Urothelium cell line (cell line): ENCODE data around the gene EEF1AKMT2.

Experiments used
- DNase-seq: peaks from one replicate; pipeline ENCODE4 v3.0.0; 2011; ENCODE audit warnings: low spot score, mixed read lengths
- FAIRE-seq: peaks from 2 replicates; lab custom pipeline; 2011; peaks lifted over from hg19 to GRCh38; lab: Jason Lieb, UNC

EEF1AKMT2 gene

DNA sequence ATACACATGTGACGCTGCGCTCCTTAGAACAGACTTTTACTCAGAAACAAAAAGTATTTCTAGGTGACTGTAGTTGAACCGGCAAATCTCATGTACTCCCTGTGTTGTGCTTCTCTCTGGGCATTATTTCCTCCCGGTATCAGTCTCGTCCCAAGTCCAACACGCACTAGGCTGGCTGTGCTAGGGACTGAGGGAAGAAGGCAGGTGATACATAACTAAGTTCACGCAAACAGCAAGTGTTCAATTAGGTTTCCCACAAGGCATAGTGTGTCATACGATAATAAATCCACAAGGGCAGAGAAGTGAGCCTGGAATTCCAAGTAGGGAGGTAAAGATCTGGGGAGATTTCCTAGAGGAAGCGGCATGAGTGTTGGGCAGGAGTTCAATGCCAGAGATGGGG lies 67.9 kb downstream of the EEF1AKMT2 start:
- DNase-seq (no peak), FAIRE-seq (no peak)

DNA sequence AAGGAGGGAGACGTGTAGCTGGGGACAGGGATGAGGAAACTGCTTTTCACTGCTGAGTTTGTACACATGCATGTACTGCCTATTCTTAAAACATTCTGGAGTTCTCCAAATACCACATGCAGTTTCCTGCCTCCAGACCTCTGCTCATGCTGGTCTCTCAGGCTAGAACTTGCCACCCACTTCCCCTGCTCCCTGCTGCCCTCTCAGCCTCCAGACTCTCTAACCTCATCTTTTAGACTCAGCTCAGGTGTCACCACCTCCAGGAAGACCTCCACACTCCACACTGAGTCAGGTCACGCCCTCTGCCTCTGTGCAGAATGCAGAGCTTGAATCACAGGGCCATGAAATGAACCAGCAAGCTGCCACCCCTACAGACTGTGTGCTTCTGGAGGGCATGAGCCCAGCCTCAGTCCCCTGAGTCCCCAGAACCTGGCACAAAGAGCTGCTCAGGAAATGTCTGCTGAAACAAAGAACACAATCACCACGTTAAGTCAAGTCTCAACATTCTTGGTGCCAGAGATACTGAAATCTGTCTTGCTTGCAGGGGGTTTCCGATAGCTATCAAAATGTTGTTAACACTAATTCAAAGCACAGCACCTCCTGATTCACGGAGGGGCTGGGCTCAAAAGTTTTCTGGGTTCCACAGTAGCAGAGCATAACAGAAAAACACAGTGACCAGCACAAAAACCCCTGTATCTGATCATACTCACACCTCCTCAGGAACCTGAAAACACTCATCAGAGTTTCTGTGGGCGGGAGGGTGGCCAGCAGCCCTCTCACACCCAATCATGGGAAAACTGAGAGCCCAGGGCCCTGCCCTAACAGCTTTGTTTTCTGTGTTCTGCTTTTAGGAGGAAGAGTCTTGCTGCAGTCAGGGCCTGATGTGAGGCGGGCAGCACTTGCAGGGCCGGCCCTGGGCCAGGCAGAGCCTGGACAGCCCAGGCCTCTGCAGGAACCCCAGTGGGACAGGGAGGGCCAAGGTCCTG lies 68.6 kb downstream of the EEF1AKMT2 start:
- no peak for FAIRE-seq
- DNase-seq = no peak

DNA sequence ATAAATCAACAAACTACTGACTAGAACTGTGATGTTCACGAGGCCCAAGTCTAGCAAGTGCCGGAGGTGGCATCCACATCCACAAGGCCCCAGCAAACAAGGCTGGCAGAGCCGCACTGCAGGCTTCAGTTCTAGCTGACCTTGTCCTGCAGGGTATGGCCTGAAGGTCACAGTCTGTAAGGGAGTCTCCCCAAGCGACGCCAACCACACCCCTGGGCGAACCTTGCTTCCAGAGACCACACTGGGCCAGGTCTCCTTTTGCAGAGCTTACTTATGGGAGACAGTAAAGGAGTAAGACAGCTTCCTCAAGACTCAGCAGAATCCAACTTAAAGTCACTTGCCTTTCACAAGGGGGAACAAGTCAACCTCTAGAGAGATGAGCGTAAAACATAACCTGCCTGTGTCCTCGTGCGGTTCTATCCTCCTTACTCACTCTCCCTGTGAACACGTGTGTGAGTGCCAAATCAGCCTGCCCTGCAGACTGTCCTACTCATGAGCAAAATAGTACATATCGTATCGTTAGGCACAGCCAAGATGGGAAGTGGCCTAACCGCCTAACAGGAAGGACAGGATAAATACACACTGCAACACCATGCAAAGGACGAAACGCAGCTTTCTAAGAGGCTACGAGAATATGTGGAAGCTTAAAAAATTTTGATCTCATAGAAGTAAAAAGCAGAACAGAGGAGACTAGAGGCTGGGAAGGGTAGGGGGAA lies 70.2 kb downstream of the EEF1AKMT2 start:
- no peak for DNase-seq
- FAIRE-seq = peak; percentile 20

DNA sequence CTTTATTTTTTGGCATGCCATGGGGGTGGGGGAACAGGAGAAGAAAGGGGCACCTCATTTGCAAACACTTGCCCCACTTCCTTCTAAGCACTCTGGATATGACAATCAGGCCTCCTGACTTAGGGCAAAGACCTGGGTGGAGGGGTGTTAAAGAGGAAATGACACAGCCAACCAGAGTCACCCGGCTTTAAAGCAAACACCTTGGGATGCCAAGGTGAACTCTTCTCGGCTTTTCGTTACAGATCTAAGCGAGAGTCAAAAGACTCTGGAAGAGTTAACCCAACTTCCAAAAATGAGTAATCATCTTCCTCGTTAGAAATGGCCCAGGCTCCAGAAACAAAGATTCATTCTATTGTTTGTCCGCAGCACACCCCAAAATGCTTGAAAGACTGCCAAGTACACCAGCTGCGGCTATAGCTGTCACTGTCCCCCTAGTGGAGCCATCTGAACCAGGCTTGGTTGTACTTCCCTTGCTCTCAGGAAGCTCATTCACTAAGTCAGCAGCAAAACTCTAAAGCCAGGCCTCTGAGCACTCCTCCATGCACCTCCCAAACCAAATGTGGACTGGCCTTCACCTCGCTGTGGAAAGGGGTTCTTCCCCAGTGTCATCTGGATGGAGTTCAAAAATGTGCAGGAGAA lies 72.4 kb downstream of the EEF1AKMT2 start:
- peak; percentile 74 for DNase-seq
- FAIRE-seq = no peak

DNA sequence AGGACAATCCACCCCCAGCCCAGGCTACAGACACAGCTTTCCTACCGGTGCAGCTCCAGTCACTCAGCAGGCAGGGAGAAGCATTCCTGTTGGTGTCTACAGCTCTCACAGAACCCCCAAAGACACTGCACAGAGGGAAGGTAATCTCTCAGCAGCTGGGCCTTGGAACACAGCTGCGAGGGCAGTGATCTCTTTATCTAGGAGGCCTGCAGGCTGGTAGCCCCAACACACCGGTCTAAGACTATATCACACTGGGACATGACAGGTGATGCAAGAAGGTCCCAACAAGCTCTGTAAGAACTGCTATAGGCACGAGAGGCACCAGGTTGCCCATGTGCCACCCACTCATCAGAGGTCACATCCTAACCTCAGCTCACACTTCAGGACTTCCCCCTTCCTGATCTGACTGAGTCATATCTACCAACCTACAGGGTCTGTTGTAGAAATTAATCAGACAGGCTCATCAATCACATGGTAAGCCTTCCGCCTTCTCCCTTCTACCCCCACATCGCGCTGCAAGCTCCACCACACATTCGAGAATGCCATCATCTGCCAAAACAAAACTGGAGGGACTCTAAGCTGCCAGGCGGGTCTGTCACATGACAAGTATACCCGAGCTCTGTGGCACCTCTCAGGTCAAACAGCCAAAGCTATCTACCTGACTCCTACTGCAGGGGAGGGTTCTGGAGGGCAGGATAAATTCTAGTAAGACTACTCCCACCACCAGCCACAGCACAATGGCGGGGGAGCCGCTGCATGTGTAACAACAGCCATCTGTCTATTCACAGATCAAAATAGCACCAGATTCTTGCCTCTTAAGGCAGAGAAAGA lies 73.6 kb downstream of the EEF1AKMT2 start:
- FAIRE-seq (no peak), DNase-seq (no peak)

DNA sequence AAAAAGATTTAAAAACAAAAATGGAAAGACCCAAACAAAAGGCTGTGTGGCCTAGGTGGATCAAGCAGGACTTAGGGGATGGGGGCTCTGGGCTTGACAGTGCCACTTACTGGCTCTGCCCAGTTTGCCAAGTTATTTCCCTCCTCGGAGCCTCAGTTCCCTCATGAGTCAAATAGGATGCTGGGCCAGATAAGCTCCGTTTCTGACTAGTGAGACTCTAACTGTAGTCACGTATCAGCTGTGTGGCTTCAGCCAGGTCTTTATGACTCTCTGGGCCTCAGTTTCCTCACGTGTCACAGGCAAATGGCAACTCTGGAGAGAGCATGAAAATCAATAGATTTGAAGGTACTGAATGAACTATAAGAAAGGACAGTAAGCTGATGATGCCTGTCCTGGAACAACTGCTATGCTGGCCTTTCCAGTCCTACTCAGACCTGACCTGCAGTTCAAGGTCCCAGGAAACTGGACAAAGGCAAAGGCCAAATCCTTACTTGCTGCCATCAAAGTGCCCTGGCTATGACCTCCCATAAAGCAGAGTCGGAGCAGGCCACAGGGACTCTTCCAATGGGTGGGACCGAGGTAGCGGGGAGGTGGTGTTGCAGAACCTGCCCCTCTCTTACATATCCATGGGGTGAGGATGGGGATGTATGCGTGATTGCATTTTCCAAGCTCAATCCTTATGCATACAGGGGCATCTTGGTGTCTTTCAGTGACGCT lies 74.5 kb downstream of the EEF1AKMT2 start:
- FAIRE-seq (no peak), DNase-seq (no peak)

DNA sequence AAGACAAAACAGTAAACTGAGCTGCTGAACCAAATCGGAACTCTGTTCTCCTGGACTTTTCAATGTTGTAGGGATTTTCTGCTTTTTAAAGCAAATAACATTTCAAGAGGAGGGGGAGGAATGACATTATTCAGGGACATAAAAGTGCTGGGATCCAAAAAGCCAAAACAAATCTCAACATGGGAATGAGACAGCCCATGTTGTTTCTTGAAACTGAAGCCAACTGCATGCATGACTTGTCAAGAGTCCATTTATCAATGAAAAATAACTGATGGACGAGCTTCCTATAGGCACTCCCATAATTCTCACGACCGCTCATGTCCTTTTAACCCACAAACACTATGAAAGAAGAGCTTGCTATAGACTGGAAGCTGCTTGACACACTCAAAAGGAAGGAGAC lies 75.3 kb downstream of the EEF1AKMT2 start:
- no peak for FAIRE-seq

DNA sequence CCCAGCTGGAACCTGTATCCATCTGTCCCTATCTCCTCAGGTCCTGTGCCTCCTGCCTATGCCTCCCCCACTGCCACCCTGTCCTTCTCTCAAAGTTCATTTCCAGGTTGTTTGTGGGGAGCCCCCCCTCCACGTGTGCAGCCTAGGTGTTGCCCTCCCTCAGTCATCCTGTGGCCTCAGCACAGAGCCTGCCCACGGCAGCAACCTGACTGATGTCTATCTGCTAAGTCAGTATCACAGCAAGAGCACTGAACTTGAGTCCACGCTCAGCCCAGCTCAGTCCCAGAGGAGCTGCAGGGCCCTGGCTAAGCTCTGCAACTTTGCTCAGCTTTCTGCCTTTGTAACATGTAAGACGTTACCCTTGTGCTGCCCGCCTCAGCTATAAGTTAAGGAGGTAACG lies 76.2 kb downstream of the EEF1AKMT2 start:
- no peak for FAIRE-seq
- DNase-seq = no peak

More for the DNA sequence above, 75.3 kb downstream of the EEF1AKMT2 start:
- no peak for DNase-seq

DNA sequence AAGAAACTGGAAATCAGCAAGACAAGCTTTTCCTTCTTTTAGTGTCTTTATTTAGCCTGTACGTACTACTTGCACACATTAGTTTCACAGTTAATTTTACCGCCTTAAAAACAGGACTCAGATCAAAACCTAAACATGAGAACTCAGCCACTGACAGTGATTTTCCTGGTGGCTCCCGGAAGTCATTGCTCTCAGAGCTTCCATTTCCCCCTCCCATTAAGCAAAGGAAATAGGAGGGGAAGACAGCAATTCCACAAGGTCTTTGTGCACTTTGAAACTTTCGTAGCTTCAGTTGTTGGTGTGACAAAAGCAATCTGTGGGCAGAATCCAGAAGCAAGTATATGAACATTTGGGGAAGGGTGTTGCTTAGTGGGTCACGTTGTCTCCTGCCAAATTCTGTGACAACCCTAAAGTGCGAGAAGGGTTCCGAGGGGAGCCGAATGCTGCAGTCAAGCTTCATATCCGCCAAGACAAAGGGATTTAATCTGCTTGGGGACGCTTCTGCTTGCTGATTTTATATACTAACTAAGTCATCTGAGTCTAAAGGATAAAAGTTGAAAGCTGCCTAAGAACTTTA lies 77.9 kb downstream of the EEF1AKMT2 start:
- FAIRE-seq = no peak
- DNase-seq = no peak

DNA sequence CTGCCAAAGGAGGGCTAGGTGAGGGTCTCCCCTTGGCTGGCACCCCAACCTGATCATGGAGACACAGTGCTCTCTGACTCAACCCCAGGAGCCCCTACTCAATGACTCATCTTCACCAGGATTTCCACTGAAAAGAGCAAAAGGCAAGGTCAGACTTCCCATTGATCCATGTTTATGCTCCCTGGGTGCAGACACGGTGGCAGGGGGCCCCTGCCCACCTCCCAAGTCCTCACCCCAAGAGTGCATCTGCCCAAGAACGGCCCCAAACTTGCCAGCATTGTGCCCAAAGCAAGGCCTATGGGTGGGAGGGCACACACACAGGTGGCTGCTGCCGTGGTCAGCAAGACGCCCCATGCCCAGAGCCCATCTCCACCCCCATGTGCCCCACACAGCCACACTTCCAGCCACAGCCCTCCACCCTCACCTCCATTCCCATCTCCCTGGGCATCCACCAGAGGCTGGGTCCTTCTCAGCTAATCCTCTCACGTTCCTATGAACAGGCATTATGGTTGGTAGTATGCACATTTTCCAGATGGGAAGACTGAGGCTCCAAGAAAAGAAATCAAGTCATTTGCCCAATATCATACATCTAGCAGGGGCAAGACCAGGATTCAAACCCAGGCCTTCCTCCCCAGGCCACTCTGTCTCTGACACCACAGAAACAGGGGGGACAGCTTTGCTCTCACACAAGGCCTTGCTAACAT lies 78.8 kb downstream of the EEF1AKMT2 start:
- FAIRE-seq (no peak), DNase-seq (no peak)

DNA sequence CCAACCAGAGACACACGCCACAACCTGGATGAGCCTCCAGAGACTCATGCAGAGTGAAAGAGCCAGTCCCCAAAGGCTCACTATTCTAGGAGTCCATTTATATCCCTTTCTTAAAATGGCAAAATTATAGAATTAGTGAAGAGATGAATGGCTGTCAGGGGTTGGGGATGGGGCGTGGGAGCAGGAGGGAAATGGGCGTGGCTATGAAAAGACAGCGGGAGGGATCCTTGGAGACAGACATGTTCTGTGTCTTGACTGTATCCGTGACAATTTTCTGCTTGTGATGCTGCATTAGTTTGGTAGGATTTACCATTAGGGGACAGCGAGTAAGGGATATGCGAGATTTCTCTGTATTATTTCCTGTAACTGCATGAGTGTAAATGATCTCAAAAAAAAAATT lies 80.5 kb downstream of the EEF1AKMT2 start:
- FAIRE-seq (no peak), DNase-seq (no peak)

DNA sequence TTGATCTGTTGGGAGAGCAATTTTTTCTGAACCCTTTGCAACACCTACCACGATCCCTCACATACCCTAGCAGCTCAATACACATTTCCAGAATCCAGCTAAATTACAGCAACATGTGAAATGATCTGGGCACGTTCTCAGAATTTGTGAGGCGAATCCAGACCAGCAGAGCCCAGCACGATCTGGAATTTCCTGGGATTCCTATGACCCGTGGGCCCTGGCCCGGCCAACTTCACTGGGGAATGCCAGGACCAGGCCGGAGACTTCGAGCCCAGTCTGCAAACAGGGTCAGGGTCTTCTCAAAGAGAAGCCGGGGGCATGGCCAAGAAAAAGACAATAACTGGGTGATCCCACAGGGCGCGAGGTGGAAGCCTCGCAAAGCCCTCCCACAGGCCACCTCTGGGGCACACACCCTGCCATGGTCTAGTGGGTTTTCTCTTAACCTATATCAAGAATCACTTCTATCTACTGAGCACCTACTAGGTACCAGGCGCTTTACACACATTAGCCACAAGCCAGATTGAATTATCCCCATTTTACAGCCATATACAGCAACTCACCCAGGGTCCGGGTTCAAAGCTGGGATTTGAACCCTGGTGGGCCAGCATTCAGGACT lies 81.3 kb downstream of the EEF1AKMT2 start:
- FAIRE-seq = no peak
- no peak for DNase-seq

DNA sequence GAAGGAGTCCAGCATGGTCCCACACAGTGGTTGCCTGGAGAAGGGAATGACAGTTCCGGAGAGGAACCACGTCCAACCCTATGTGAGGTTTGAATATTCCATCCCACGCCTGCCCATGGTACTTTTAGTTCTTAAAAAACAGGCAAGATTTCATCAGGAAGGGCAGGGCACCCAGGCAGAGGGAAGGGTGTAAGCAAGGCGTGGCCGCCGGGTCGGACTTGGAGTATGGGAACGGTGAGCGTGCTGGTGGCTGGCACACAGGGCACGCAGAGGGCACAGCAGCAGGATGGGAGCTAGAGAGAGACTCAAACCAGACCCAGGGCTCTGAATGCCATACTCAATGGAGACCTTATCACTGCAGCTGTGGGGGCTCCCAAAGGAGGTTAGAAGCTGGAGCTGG lies 81.8 kb downstream of the EEF1AKMT2 start:
- FAIRE-seq = no peak
- DNase-seq = no peak

DNA sequence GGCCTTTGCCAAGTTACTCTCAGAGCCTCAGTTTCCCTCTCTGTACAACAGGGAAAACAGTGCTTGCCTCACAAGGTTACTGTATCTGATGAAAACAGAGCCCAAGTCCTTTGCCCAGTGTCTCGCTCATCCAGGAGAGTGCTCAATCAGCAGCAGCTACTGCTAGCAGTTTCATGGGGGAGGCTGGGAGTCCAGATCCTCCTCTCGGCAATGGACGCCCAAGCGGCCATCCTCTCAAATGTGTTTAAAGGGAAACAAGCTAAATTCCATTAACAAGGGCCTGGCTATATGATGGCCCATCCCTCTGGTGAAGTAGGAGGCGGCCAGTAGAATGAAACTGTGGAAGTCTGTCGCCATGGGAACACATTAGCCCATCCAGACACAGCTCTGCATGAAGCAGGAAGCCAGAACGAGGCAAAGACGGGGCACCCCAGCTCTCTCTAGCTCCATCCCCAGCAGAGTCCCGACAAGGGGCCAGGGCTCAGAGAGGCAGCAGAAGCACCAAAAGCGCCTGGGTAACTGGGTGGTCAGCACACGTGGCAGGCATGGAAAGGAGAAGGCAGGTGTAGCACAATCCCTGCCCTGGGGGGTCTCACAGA lies 82.7 kb downstream of the EEF1AKMT2 start:
- FAIRE-seq (no peak), DNase-seq (no peak)

DNA sequence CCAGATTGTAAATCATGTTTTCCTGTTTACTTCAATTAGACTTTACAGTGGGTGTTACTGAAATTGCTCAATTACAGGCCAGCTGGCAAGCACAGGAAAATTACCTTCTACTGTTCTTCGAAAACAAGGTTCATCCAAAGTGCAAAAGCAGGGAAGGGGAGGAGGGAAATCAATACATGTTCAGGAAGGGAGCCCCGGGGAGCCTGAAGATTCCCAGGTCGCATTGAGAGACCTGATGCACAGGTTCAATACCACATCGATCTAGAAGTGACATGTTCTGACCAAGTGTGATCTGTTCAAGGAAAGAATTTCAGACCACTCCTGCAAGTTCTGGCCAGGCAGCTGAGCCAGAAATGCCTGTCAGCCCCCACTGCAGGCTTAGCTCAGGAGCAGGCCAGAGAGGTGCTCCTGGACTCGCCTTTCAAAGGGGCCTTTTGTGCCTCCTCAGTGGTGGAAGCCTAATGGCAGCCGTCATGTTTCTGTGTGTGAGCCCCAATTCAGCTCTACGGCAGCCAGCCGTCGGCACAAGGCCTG lies 83.4 kb downstream of the EEF1AKMT2 start:
- FAIRE-seq = no peak
- DNase-seq = no peak
